Prostate gland (tissue), 2 donors: Measurements from ENCODE around the gene AVPI1.

Experiments
- POLR2A ChIP-seq: fragments of 450-650 bp; IDR thresholded peaks from one replicate; pipeline ENCODE4 v1.6.1; 2016; ENCODE audit warnings: antibody characterized with exemption, mild to moderate bottlenecking
- TF ChIP-seq, protein P1 (sequence below), 4 experiments: fragments of 200-600 bp in 2 of 4; fragments of 450-650 bp in 2 of 4; sonication (generic) in 2 of 4; IDR thresholded peaks; 1 replicate in 3 of 4; 2 replicates in 1 of 4; pipeline ENCODE4 v1.5.1; 2016 to 2019; ENCODE audit warnings: antibody characterized with exemption in 4 of 4, mild to moderate bottlenecking in 2 of 4, moderate library complexity in 2 of 4

DNA sequence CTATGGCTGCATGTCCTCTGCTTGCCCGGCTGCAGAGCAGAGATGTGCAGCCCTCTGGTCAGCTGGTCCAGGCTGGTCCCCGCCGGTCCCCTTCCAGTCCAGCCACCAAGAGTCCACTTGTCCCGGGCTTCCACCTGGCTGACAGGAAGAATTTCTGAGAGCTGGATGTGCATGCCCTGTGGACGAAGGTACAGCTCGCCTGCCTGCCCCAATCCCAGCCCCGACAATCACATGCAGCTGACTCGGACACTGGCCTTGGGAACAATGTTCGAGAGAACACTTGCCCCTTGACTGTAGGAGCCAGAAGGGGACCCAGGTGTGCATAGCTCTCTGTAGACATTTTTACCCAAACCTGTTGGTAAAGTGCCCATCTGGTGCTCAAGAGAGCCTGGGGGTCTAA is 11.8 kb downstream of the AVPI1 start:
- no peak for TF ChIP-seq POLR2A
- TF ChIP-seq, protein P1, sequence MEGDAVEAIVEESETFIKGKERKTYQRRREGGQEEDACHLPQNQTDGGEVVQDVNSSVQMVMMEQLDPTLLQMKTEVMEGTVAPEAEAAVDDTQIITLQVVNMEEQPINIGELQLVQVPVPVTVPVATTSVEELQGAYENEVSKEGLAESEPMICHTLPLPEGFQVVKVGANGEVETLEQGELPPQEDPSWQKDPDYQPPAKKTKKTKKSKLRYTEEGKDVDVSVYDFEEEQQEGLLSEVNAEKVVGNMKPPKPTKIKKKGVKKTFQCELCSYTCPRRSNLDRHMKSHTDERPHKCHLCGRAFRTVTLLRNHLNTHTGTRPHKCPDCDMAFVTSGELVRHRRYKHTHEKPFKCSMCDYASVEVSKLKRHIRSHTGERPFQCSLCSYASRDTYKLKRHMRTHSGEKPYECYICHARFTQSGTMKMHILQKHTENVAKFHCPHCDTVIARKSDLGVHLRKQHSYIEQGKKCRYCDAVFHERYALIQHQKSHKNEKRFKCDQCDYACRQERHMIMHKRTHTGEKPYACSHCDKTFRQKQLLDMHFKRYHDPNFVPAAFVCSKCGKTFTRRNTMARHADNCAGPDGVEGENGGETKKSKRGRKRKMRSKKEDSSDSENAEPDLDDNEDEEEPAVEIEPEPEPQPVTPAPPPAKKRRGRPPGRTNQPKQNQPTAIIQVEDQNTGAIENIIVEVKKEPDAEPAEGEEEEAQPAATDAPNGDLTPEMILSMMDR (IDR thresholded peaks at IDR 0.05), result no peak
